Left ventricle myocardium inferior (tissue), 1 donor: Measurements from ENCODE around the gene TMEM192. TPM values are rescaled to one million over a fixed set of nuclear protein-coding genes. Genes with fewer than 3 reads are reported as not detected.

ENCODE experiments used
- DNase-seq: peaks from one replicate; pipeline ENCODE4 v3.0.0-alpha.2; 2020
- H3K27ac ChIP-seq: fragments of 200-600 bp; replicated peaks from 2 replicates; pipeline ENCODE4 v1.8.0; 2021
- H3K27me3 ChIP-seq: fragments of 200-600 bp; 2 replicates; pipeline ENCODE4 v1.8.0; 2021; ENCODE audit warnings: low read depth
- H3K36me3 ChIP-seq: fragments of 200-600 bp; 2 replicates; pipeline ENCODE4 v1.8.0; 2021
- H3K4me1 ChIP-seq: fragments of 200-600 bp; 2 replicates; pipeline ENCODE4 v1.8.0; 2021
- H3K4me3 ChIP-seq: fragments of 200-600 bp; 2 replicates; pipeline ENCODE4 v1.8.0; 2021; ENCODE audit warnings: mild to moderate bottlenecking, moderate library complexity
- H3K9me3 ChIP-seq: fragments of 200-600 bp; replicated peaks from 2 replicates; pipeline ENCODE4 v1.8.0; 2021
- intact Hi-C: fragments of 100-400 bp; cut with micrococcal nuclease; formaldehyde crosslinking; loops from one replicate; pipeline ENCODE4 v1.11.0; 2022
- total RNA-seq: library from RNA; stranded (reverse); fragmentation: NEBNext Ultra II Directional; extraction: Animal tissue kit (Norgen Biotek cat#: 25700); gene quantifications from one replicate; pipeline ENCODE4 v1.2.1, GENCODE V29; 2021
- TF ChIP-seq, protein P1 (sequence below): fragments of 200-600 bp; IDR thresholded peaks from 2 replicates; pipeline ENCODE4 v1.8.0; 2021; ENCODE audit warnings: antibody characterized with exemption, mild to moderate bottlenecking, borderline replicate concordance
- donor health status: DM: no; HTN: yes; CAD: no; lungs with severe emphysema.

Gene TMEM192
- total RNA-seq, 1 donor from 2014 or later: 18.3 TPM

DNA sequence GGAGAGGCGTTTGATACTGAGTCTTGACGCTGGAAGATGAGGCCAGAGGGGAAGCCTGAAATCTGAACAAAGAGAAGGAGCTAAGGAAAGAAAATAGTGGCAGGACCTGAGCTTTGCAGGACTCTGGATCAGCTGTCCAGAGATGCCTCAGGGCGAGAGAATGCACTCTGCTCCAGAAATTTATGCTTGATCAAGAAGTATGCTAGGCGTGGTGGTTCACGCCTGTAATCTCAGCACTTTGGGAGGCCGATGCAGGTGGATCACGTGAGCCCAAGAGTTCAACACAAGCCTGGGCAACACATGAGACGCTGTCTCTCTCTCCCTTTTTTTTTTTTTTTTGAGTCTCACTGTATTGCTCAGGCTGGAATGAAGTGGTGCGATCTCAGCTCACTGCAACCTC lies 57.1 kb downstream of the TMEM192 start:
- DNase-seq: no peak
- no peaks in the 10 kb centered on the region for H3K4me1 ChIP-seq
- H3K27ac ChIP-seq: no peak overlapping the region
- H3K36me3 ChIP-seq: no peaks in the 10 kb centered on the region
- TF ChIP-seq, protein P1, sequence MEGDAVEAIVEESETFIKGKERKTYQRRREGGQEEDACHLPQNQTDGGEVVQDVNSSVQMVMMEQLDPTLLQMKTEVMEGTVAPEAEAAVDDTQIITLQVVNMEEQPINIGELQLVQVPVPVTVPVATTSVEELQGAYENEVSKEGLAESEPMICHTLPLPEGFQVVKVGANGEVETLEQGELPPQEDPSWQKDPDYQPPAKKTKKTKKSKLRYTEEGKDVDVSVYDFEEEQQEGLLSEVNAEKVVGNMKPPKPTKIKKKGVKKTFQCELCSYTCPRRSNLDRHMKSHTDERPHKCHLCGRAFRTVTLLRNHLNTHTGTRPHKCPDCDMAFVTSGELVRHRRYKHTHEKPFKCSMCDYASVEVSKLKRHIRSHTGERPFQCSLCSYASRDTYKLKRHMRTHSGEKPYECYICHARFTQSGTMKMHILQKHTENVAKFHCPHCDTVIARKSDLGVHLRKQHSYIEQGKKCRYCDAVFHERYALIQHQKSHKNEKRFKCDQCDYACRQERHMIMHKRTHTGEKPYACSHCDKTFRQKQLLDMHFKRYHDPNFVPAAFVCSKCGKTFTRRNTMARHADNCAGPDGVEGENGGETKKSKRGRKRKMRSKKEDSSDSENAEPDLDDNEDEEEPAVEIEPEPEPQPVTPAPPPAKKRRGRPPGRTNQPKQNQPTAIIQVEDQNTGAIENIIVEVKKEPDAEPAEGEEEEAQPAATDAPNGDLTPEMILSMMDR: no peak
- intact Hi-C loops: no loop called here
- no peaks in the 10 kb centered on the region for H3K9me3 ChIP-seq
- peaks cover 12% of the 10 kb centered on the region for H3K27me3 ChIP-seq
- H3K4me3 ChIP-seq: no peak overlapping the region

DNA sequence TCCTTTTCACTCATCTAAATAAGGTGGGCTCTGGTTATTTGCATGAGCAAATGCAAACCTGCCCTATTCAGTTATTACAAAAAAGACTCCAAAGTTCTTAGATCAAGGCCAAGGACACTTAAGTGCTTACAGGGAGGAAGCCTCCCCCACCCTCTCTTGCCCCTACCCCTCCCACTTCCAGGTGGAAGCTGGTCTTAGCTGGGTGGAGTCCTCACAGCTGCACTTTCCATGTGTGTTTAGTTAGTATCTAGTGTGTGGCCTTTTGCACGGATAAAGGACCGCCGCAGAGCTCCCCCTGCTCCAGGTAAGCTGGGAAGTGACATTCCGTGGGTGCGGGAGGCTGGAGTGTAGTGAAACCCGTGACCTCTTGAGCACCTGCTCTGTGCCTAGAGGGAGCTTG lies 59.0 kb downstream of the TMEM192 start, which contains the start of gene TRIM75:
Gene TRIM75, plus strand, starts transcription at position 222 of the 400 bp plus-strand sequence. CDS start 5,282 bp downstream, outside the sequence.
- Histone ChIP-seq H3K9me3 (no peaks in the 10 kb centered on the region), H3K4me3 (no peak within 1 kb of the TSS), H3K4me1 (no peaks in the 10 kb centered on the region), H3K36me3 (no peaks in the 10 kb centered on the region), H3K27ac (no peak within 1 kb of the TSS), H3K27me3 (peaks cover 12% of the 10 kb centered on the region)
- TF ChIP-seq, protein P1: no peak
- intact Hi-C loops: no loop called here
- DNase-seq: no peak

GRCh38 chr4:165052627-165053026 lies 60.0 kb downstream of the TMEM192 start:
- intact Hi-C loops: no loop called here
- no peak overlapping the region for H3K27ac ChIP-seq
- TF ChIP-seq, protein P1: no peak
- H3K36me3 ChIP-seq: no peaks in the 10 kb centered on the region
- no peak for DNase-seq
- H3K4me1 ChIP-seq: no peaks in the 10 kb centered on the region
- H3K27me3 ChIP-seq: peaks cover 12% of the 10 kb centered on the region
- H3K9me3 ChIP-seq: no peaks in the 10 kb centered on the region
- no peak overlapping the region for H3K4me3 ChIP-seq

- no peaks in the 10 kb centered on the region for H3K9me3 ChIP-seq
- H3K27me3 ChIP-seq: peaks cover 12% of the 10 kb centered on the region
- DNase-seq: no peak
- intact Hi-C loops: no loop called here
- TF ChIP-seq, protein P1: no peak
- no peaks in the 10 kb centered on the region for H3K4me1 ChIP-seq
- no peak overlapping the region for H3K27ac ChIP-seq
- no peaks in the 10 kb centered on the region for H3K36me3 ChIP-seq
- no peak overlapping the region for H3K4me3 ChIP-seq
These were observed 64.5 kb downstream of the TMEM192 start for GRCh38 chr4:165048170-165048569.

DNA sequence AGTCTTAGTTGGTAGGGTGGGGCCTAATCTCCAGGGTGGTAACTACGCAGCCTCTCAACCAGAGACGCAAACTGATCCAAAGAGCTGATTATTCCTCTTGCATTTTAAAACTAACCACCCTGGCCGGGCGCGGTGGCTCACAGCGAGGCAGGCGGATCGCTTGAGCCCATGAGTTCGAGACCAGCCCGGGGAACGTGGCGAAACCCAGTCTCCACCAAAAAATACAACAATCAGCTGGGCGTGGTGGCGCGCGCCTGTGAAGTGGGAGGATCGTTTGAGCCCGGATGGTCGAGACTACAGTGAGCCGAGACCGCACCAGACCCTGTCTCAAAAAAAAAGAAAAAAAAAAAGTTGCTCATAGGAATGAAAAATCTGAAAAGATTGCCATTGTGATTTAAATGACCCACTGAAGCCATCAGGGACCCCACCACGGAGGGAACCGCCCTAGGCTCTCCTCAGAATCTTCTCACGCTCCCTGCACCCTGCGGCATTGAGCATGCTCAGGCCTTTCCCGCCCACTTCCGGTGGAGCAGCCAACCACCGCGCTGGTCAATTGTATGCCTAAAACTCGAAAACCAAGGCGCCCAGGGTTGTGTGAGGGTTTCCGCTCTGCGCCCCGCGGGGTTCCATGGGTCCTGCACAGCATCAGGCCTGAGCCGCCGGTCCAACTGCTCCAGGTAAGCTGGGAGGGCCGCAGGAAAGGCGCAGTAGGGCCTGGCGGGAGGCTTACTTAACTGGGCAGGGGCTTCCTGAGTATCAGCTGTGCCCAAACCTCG lies 81.0 kb downstream of the TMEM192 start, which contains the start of gene TRIM60:
Gene TRIM60, plus strand, starts transcription at position 564 of the 776 bp plus-strand sequence. CDS start 8,074 bp downstream, outside the sequence.
- H3K27me3 ChIP-seq: no peaks in the 10 kb centered on the region
- no peaks in the 10 kb centered on the region for H3K4me1 ChIP-seq
- no peak within 1 kb of the TSS for H3K27ac ChIP-seq
- H3K4me3 ChIP-seq: no peak within 1 kb of the TSS
- no peaks in the 10 kb centered on the region for H3K36me3 ChIP-seq
- TF ChIP-seq, protein P1: no peak
- intact Hi-C loops: no loop called here
- peaks cover 15% of the 10 kb centered on the region for H3K9me3 ChIP-seq
- DNase-seq: no peak
